Body of pancreas (tissue), 4 donors: ENCODE measurements around the gene CLEC19A.

Source experiments
- POLR2A ChIP-seq, 3 donors: fragments of 450-650 bp; IDR thresholded peaks; one replicate each; pipeline ENCODE4 v1.6.1; 2016; ENCODE audit warnings: antibody characterized with exemption in 3 of 3, mild to moderate bottlenecking in 2 of 3
- TF ChIP-seq, protein P1 (sequence below), 7 experiments: fragments of 450-650 bp in 4 of 7; fragments of 200-600 bp in 3 of 7; sonication (generic) in 3 of 7; IDR thresholded peaks; one replicate each; pipeline ENCODE4 v1.5.1; 2016 to 2019; ENCODE audit warnings: antibody characterized with exemption in 7 of 7

DNA sequence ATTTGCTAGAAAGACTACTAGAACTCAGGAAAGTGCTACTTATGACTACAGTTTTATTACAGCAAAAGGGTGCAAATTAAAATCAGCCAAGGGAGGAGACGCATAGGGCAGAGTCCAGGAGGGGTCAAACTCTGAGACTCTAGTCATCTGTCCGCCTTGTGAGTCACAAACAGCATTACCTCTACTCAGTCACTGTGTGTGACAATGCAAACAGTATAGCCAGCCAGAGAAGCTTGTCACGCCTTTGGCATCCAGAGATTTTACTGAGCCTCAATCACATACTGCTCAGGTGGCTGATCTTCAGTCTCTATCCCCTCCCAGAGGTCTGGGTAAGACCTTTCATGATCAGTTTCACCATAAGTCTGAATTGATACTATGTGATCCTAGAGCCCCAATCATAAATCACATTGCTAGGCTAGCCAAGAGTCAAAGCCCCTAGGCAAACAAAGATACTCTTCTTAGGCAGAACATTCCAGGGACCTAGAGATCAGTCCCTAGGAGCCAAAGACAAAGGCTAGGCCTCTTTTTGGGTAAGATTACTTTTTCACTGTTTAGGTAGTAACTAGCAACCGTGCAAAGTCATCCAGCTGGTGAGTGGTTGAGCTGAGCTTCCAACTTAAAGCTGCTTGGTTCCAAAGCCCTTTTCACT is 48.8 kb upstream of the CLEC19A start:
- no peak for TF ChIP-seq POLR2A (IDR thresholded peaks at IDR 0.05)
- TF ChIP-seq, protein P1, sequence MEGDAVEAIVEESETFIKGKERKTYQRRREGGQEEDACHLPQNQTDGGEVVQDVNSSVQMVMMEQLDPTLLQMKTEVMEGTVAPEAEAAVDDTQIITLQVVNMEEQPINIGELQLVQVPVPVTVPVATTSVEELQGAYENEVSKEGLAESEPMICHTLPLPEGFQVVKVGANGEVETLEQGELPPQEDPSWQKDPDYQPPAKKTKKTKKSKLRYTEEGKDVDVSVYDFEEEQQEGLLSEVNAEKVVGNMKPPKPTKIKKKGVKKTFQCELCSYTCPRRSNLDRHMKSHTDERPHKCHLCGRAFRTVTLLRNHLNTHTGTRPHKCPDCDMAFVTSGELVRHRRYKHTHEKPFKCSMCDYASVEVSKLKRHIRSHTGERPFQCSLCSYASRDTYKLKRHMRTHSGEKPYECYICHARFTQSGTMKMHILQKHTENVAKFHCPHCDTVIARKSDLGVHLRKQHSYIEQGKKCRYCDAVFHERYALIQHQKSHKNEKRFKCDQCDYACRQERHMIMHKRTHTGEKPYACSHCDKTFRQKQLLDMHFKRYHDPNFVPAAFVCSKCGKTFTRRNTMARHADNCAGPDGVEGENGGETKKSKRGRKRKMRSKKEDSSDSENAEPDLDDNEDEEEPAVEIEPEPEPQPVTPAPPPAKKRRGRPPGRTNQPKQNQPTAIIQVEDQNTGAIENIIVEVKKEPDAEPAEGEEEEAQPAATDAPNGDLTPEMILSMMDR (IDR thresholded peaks at IDR 0.05): no peak
